ENCODE results near the gene RPL3.

- TF ChIP-seq EZH2phosphoT487 (IDR thresholded peaks at IDR 0.05; ENCODE audit: low read depth, severe bottlenecking, unreplicated experiment) (no peak), EZH2 (IDR thresholded peaks at IDR 0.05; ENCODE audit: borderline replicate concordance) (no peak), CTCF (IDR thresholded peaks at IDR 0.05; ENCODE audit: poor library complexity) (no peak)
Observed at GRCh38 chr22:39292561-39293074, 26.8 kb downstream of the RPL3 start.
